Activated CD4-positive, alpha-beta T cell treated with anti-CD3 and anti-CD28 coated beads, Interleukin-2, amount 50 U/mL, for 16 hours (primary cell): Measurements from ENCODE around the gene CDC42BPG.

ENCODE experiments used
- DNase-seq: peaks from one replicate; pipeline ENCODE4 v3.0.0-alpha.2; 2020

The CDC42BPG gene

GRCh38 chr11:64863391-64864060, 19.1 kb upstream of the CDC42BPG start:
- no peak for DNase-seq

DNA sequence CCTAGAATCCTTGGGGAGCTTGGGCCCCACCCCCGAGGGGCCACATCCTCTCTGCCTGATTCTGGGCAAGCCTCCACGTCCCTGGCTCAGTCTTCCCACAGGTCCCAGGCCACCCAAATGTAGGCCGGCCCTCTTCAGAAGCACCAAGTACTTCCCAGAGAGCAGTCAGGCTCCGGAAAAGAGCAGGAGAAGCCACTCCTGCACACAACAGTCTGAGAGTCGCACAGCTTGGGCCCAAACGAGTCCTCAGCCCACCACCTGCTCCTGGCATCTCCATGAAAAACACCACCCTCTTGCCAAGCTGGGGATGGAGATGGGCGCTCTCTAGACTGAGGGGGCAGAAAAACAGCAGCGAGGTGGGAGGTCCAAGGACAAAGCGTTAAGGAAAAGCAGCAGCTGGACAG, 18.5 kb upstream of the CDC42BPG start:
- DNase-seq: no peak

GRCh38 chr11:64861227-64861975, 16.9 kb upstream of the CDC42BPG start:
- peak; percentile 40 for DNase-seq

DNA sequence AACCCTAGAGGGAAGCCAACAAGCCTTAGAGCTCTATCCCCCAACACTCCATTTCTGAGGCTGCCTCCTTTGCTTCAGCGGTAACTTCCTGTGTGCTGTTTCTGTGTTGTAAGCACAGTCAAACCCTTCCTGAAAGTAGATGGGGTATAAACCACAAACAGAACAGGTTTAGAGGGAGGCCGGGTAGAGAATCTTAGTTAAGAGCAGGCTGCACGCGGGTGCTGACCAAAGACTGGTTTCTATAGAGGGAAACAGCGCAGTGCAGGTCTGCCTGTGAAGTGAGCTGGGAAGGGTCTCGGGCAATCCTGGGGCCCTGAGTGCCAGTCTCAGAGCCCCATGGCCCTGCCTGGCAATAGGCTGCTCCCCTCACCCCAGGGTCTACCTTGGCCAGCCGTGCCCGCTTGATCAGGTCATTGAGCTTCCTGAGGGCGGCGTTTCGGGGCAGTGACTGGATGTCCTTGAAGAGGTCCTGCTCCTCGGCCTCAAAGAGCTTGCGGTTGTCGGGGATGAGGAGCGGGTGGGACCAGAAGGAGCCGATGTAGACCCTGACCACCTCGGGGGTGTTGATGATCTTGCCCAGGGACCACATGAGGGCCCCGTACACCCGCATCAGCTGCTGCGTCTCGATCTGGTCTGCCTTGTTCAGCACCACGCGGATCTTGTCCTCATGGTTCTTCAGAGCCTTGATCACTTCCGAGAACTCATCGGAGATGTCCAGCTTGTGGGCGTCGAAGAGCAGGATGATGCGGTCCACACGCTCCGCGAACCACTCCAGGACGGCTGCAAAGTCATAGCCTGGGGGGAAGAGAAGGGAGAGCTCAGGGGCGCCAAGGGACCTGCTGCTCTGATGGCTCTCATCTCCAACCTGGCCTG, 15.3 kb upstream of the CDC42BPG start:
- DNase-seq: peak; percentile 96

DNA sequence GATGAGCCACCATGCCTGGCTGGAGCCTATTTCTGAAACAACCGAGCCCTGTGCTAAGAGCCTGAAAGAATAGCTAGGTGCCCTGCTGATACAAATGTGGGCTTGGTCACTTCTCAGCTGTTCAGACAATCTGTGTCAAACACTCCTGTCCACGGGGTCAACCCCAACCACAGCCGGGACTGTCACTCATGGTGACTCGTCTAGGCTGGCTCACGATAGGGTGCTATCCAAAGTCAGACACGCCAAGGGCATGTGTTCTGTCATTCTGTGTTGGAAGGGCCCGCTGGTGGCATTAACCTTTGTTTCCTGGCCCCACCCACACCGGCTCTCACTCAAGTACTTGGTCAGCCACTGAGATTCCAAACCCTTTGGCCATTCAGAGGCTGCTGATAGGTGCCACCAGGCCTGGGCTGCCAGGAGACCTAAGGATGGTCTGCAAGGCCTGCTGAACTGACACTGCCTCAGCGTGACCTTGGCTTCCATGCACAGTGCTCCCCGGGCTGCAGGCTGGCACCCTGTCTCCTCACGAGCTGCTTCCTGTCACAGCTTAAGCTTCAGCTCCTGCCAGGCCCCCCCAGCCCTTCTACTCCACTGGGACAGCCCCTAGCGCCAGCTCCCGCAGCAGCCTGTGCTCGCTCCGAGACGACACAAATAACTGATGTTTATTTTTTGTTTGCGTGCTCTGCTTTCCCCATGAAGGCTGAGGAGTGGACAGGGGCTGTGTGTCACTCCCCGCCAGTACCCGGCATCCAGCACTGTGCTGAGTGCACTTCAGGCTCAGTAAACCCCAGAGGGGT, 14.2 kb upstream of the CDC42BPG start:
- DNase-seq: peak; percentile 79

DNA sequence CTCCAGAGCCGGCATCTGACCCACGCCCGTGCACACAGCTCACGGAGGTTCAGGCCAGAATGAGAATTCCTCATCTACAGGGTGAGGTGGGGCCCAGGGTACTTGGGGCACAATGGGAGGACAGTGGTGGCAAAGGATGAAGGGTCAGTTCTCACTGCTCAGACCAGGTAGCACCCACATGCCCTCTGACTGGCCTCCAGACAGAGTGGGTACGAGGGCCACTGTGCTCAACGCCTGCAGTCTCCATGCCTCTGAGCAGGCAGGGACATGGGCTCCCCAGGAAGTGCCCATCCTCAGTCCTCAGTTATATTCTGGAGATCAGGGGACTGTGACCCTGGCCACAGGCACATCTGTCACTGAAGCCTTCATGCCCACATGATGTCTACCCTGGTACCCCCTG, 13.0 kb upstream of the CDC42BPG start:
- no peak for DNase-seq

DNA sequence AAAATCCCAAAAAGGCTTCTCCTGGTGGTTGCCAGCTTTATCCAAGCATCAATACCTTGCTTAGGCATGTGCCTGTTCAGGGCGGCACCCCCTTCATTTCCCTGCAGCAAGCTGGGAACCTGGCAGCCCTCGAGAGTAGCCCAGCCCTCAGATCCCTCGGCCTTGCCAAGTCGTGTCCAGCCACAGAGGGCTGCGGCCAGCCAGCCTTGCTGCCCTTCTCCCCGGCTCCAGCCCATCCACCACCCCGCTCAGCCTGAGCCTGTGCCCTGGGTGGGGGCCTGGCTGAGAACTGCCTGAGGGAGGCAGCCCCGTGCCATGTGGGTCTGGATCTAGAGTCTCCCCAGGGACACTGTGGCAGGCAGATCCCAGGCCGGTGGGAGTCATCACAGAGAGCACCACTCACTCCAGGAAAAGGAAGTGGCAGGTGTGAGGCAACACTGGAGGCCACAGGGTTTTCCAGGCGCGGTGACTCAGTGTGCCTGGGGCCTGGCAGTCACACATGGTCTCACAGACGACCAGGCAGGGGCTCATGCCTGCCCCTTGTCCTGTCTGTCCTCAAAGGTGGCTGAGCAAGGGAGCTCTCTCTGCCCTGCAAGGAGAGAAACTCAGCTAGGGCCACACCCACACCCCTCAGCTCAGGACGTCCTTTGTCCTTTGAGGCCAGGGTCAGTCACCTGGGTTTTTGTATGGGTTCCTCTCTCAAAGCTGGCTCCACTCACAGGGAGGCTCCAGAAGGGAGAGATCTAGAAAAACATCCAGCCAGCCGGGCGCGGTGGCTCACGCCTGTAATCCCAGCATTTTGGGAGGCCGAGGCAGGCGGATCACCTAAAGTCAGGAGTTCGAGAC, 12.2 kb upstream of the CDC42BPG start:
- peak; percentile 82 for DNase-seq

DNA sequence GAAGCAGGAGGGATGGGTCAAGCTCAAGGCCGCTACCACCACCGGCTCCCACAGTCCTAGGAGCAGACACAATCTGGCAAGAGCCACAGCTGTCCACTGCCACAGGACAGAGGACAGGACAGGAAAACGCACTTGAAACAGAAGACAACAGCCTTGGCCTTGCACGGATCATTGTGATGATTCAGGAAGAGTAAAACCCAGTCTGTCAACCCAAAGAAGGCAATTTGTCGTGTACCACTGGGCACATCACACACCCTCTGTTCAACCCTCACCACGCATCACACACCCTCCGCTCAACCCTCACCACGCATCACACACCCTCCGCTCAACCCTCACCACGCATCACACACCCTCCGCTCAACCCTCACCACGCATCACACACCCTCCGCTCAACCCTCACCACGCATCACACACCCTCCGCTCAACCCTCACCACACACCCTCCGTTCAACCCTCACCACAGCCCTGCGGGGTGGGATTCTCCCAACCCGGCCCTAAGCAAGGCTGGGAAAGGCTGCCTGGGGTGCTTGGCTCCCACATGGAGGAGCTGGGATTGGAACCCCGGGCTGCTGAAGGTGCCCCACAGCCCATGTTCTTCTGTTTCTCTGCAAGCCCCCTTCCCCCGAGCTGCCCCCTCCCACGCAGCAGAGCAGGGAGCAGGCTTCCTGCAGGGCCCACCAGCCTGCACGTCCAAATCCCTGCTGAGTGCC, 11.3 kb upstream of the CDC42BPG start:
- DNase-seq: peak; percentile 24

DNA sequence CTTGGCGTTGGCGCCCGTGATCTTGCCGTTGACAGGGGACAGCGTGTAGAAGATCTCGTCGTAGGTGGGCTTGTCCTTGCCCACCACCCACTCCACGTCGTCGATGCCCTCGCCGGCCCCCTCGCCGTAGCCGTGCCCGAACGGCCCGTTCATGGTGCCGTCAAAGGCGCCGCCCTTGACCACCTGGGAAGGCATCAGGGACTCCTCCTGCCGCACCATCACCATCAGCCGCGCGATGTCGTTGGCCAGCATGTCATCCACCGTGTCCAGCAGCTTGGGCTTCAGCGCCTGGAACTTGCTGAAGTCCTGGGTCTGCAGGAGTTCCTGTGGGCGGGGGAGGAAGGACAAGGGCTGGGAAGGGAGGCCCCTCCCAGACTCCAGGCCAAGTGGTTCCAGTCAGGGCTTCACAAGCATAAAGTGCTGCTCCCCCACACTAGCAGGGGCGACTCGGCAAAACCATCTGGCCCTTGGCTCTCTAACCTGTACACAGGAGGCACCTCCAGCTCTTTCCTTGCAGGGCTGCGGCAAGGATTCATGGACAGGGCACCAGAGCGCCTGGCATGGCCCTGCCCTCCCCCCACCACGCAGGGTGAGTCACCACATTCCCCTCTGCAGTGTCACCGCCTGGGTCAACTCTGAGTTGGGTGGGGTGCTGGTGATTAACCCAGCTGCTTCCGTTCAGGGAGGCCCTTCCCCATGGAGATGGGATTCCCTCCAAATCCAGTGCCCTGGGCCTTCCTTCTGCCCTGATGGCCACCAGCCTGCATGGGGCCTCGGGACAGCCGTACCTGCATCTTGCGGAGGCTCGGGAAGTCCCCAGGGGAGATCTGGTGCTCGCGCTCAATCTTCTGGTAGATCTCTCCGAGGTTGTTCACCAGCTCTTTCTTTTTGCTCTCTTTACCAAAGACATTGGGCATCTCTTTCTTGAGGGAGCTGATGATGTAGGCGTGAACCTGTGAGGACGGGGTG, 10.4 kb upstream of the CDC42BPG start:
- peak; percentile 47 for DNase-seq

DNA sequence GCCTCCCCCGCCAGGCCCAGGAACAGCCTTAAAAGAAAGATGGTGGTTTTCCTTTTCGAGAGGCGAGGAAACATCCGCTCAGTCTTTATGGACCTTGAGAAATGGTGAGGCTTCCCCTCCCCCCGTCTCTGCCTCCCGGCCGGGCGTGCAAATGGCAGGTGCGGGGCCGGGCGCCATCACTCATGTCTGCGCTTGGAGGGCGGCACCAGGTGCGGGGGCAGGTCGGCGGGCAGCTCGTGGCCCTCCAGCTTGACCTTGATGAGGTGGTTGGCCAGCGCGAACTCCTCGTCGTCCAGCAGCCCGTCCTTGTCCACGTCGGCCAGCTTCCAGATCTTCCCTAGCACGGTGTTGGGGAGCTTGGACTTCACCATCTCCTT, 9.7 kb upstream of the CDC42BPG start:
- no peak for DNase-seq

DNA sequence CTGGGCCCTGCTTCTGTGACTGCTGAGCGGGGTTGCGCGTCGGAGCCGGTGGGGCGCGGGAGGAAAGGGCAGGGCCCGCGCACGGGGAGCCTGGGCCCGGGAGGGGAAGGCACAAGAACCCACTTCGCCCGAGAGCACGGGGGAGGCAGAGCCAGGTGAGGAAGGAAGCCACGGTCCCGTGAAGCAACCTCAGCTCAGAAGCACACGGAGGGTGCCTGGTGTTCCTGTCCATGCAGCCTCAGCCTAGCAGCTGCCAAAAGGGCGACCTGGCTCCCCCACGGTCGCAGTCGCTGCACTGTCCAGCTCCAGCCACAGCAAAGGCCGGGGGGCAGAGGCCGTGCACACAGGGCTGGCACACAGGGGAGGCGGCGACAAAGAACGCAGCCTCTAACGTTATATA, 9.3 kb upstream of the CDC42BPG start:
- no peak for DNase-seq

- no peak for DNase-seq
These were observed 8.5 kb upstream of the CDC42BPG start for GRCh38 chr11:64852804-64853509.

DNA sequence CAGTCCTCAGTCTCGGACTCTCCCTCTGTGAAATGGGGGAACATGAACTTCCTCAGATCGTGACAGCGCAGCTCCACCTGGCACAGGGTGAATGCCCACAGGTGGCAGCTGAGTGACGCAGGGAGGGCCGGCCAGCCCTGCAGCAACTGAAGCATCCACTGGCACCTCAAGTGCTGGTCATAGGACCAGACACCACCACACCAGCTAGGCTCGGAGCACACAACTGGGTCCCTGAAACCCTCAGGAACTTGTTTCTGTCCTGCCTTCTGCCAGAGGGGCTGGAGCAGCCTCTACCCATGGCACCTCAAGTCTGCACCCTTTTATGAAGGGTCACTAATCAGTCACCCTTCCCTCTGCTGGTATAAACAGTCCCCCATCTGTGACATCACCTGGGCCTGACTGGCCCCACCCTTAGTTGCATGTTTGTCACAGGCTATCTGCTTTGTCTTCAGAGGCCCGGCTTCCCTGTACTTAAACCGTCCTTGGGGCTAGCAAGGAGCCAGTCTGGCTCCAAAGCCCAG, 7.4 kb upstream of the CDC42BPG start:
- DNase-seq: no peak

- peak; percentile 62 for DNase-seq
These were observed 6.6 kb upstream of the CDC42BPG start for GRCh38 chr11:64850979-64851567.

GRCh38 chr11:64849598-64850356, 5.3 kb upstream of the CDC42BPG start:
- no peak for DNase-seq

DNA sequence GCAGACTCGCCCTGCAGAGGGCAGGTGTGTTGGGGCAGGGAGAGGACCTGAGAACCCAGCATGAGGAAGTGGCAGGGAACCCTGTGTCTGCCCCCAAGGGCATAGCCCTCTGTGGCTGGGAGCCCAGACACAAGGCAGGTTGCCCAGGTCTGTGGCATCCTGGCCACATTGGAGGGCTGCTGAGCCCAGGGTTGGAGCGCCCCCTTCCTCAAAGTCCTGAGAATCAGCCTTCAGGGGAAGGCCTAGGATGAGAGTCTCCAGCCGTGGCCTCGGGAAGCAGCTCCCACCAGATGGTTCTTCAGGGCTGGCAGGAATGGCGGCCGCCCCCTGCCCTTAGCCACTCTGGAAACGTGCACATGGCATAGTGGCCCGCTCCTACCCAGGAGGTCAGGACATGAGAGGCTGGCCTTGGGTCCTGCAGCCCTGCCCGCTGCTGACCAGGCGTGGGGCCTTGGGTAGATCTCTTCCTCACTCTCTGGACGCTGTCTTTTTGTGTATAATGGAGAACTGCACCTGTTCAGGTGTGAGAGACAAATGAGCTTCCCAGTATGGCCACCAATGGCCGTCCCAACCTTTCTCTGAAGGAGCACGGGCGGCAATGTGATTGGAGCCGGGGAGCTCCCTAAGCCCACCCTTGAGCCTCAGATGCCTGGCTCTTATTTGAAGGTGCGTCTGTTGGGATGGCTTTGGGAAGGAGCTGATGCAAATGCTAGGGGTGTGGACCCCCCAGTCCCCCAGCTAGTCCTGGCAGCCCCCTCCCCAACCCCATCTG, 4.6 kb upstream of the CDC42BPG start:
- DNase-seq: no peak
